Suppressor macrophage (primary cell): ENCODE results near the gene MED13L.

Experiments used
- DNase-seq, 4 experiments: peaks; one replicate each; pipeline ENCODE4 v3.0.0-alpha.2; 2020 to 2022

The MED13L gene

GRCh38 chr12:116125956-116126566, 151.4 kb downstream of the MED13L start:
- DNase-seq: peak in 2 of 4 experiments; percentile 29 to 36

GRCh38 chr12:116125084-116125483, 152.4 kb downstream of the MED13L start:
- no peak for DNase-seq

- peak; percentile 43 to 70 (median 52) for DNase-seq
Observed at GRCh38 chr12:116123451-116124258, 153.8 kb downstream of the MED13L start.

GRCh38 chr12:116122628-116123027, 154.9 kb downstream of the MED13L start:
- DNase-seq: no peak

GRCh38 chr12:116121453-116121871, 156.0 kb downstream of the MED13L start:
- DNase-seq: no peak

GRCh38 chr12:116116650-116117424, 160.7 kb downstream of the MED13L start:
- no peak for DNase-seq

- no peak for DNase-seq
Observed at GRCh38 chr12:116113398-116114130, 163.9 kb downstream of the MED13L start.

GRCh38 chr12:116106870-116107269, 170.6 kb downstream of the MED13L start:
- no peak for DNase-seq

- no peak for DNase-seq
Observed at GRCh38 chr12:116104167-116104767, 173.2 kb downstream of the MED13L start.

- DNase-seq: no peak
Observed at GRCh38 chr12:116101991-116102390, 175.5 kb downstream of the MED13L start.

- DNase-seq: no peak
Observed at GRCh38 chr12:116099652-116100432, 177.7 kb downstream of the MED13L start.

- DNase-seq: no peak
Observed at GRCh38 chr12:116096874-116097273, 180.6 kb downstream of the MED13L start.

GRCh38 chr12:116094475-116094874, 183.0 kb downstream of the MED13L start:
- no peak for DNase-seq

GRCh38 chr12:116093915-116094314, 183.6 kb downstream of the MED13L start:
- DNase-seq: no peak

GRCh38 chr12:116092776-116093175, 184.7 kb downstream of the MED13L start:
- DNase-seq: no peak

GRCh38 chr12:116092162-116092561, 185.3 kb downstream of the MED13L start:
- DNase-seq: no peak

- DNase-seq: no peak
Observed at GRCh38 chr12:116091579-116091978, 185.9 kb downstream of the MED13L start.

GRCh38 chr12:116090516-116090915, 187.0 kb downstream of the MED13L start:
- no peak for DNase-seq

GRCh38 chr12:116089080-116089479, 188.4 kb downstream of the MED13L start:
- no peak for DNase-seq

- DNase-seq: peak in 1 of 4 experiments; percentile 17
Observed at GRCh38 chr12:116087962-116088361, 189.5 kb downstream of the MED13L start.

- peak in 2 of 4 experiments; percentile 26 to 28 for DNase-seq
Observed at GRCh38 chr12:116087399-116087798, 190.1 kb downstream of the MED13L start.
